Measurements from ENCODE around the gene ZNF219.

The ZNF219 gene

DNA sequence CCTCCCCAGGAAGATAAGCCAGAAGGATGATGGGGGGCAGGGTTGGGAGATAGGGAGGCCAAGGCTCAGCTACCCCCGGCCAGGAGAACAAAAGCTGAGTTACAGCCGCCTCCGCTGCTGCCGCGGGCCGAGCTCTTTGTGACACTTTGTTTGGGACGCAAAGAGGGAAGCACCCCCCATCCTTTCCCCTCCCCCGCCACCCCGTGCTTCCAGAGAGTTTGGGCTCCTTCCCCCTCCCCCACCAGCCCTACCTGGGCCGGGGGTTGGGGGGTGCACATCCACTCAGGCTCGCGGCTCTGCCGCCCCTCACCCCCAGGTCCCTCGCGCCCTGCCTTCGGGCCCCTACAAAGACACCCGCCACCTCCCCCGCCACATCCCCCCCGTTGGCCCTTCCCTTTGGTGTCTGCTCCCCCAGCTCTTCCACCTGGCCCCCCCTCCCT is 799 bp downstream of the ZNF219 start:
- Histone ChIP-seq H3K4me1 (peaks cover 47 to 78% (median 65%) of the 10 kb centered on the region in 10 experiments), H4K20me1 (peaks cover 0 to 46% (median 19%) of the 10 kb centered on the region in 11 experiments; a peak in 15 of 22 replicates), H3K27me3 (no peaks in the 10 kb centered on the region), H3K4me2 (peak overlapping the region; percentile 59 to 94 (median 76)), H3K4me3 (peak overlapping the region; percentile 33 to 57 (median 47); a peak in 19 of 20 replicates), H3K36me3 (peaks cover 0 to 9% (median 6%) of the 10 kb centered on the region in 11 experiments; a peak in 12 of 22 replicates), H3K9me3 (replicated peaks in 1 of 11) (no peaks in the 10 kb centered on the region), H3K9ac (peak overlapping the region in 9 of 11 experiments; percentile 50 to 73 (median 60); a peak in 18 of 22 replicates), H3K27ac (peak overlapping the region in 9 of 11 experiments; percentile 6 to 68 (median 52); a peak in 14 of 22 replicates)
- no peak for TF ChIP-seq Cebpa-rat (IDR thresholded peaks at IDR 0.05)

- peak overlapping the region in 9 of 11 experiments; percentile 6 to 68 (median 52); a peak in 14 of 22 replicates for H3K27ac ChIP-seq
- H3K9ac ChIP-seq: peak overlapping the region in 9 of 11 experiments; percentile 50 to 73 (median 60); a peak in 18 of 22 replicates
- H3K36me3 ChIP-seq: peaks cover 0 to 12% (median 7%) of the 10 kb centered on the region in 11 experiments; a peak in 12 of 22 replicates
Observed at GRCh38 chr14:21096978-21097635, 1.3 kb downstream of the ZNF219 start.

GRCh38 chr14:21096438-21096837 is 2.0 kb downstream of the ZNF219 start:
- Histone ChIP-seq H3K9me3 (replicated peaks in 1 of 11) (no peaks in the 10 kb centered on the region), H3K27ac (no peak overlapping the region), H3K27me3 (no peaks in the 10 kb centered on the region), H3K9ac (peak overlapping the region in 2 of 11 experiments; percentile 59 to 69; a peak in 1 of 22 replicates), H3K4me1 (peaks cover 47 to 79% (median 65%) of the 10 kb centered on the region in 10 experiments), H3K36me3 (peaks cover 0 to 19% (median 14%) of the 10 kb centered on the region in 11 experiments; a peak in 15 of 22 replicates), H3K4me2 (peak overlapping the region; percentile 20 to 94 (median 73); a peak in 16 of 22 replicates), H4K20me1 (peaks cover 0 to 56% (median 27%) of the 10 kb centered on the region in 11 experiments; a peak in 15 of 22 replicates), H3K4me3 (no peak overlapping the region)
- no peak for TF ChIP-seq Cebpa-rat (IDR thresholded peaks at IDR 0.05)

More at GRCh38 chr14:21096978-21097635, 1.3 kb downstream of the ZNF219 start:
- Histone ChIP-seq H3K27me3 (no peaks in the 10 kb centered on the region), H4K20me1 (peaks cover 0 to 50% (median 20%) of the 10 kb centered on the region in 11 experiments; a peak in 15 of 22 replicates), H3K4me1 (peaks cover 44 to 77% (median 64%) of the 10 kb centered on the region in 10 experiments), H3K4me2 (peak overlapping the region; percentile 59 to 94 (median 76)), H3K9me3 (replicated peaks in 1 of 11) (no peaks in the 10 kb centered on the region), H3K4me3 (peak overlapping the region; percentile 33 to 57 (median 47); a peak in 19 of 20 replicates)
- no peak for TF ChIP-seq Cebpa-rat (IDR thresholded peaks at IDR 0.05)

DNA sequence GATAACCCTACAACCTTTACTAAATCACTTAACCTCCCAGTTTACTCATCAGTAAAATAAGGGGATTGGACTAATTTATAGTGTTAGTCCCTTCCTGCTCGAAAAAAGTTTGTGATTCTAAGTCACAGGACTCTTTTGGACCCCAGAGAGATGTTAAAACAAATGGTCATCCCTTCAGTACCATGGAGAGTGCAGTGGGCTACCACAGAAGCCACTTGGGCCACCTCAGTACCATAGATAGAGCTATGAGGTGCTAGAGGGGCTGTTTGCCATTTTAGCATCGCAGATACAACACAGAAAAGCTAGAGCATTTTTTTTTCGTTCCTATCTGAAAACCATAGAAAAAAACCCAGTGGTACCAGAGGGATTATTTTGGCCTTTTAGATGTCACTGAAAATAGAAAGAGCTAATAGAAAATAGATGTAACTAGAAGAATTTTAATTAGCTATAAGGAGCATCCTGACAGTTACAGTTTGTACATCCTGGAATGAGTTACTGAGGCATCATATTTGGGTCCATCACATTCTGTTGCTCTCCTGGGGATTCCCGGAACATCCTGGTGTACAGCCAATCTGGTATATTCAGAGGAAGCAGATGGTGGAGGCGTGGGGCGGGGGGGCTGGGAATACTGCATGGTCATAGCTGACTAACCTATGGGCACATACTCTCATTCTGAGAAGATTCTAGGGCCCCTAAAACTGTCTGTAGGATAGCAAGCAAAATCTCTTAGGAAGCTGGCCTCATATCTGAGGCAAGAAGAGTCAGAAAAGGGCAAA is 2.8 kb downstream of the ZNF219 start:
- Histone ChIP-seq H3K4me1 (peaks cover 40 to 77% (median 66%) of the 10 kb centered on the region in 10 experiments), H3K9ac (0 out of 22 replicates have a peak overlapping the region, but pooled peaks of 2 of the 11 experiments have one; percentile 14 to 23), H3K4me2 (peak overlapping the region in 9 of 11 experiments; percentile 59 to 94 (median 76); a peak in 10 of 22 replicates), H3K4me3 (no peak overlapping the region), H3K27ac (no peak overlapping the region; a peak in 1 of 22 replicates), H4K20me1 (peaks cover 0 to 65% (median 30%) of the 10 kb centered on the region in 11 experiments; a peak in 15 of 22 replicates), H3K36me3 (peaks cover 6 to 27% (median 22%) of the 10 kb centered on the region in 11 experiments; a peak in 21 of 22 replicates), H3K9me3 (replicated peaks in 1 of 11) (no peaks in the 10 kb centered on the region), H3K27me3 (no peaks in the 10 kb centered on the region)
- no peak for TF ChIP-seq Cebpa-rat (IDR thresholded peaks at IDR 0.05)

DNA sequence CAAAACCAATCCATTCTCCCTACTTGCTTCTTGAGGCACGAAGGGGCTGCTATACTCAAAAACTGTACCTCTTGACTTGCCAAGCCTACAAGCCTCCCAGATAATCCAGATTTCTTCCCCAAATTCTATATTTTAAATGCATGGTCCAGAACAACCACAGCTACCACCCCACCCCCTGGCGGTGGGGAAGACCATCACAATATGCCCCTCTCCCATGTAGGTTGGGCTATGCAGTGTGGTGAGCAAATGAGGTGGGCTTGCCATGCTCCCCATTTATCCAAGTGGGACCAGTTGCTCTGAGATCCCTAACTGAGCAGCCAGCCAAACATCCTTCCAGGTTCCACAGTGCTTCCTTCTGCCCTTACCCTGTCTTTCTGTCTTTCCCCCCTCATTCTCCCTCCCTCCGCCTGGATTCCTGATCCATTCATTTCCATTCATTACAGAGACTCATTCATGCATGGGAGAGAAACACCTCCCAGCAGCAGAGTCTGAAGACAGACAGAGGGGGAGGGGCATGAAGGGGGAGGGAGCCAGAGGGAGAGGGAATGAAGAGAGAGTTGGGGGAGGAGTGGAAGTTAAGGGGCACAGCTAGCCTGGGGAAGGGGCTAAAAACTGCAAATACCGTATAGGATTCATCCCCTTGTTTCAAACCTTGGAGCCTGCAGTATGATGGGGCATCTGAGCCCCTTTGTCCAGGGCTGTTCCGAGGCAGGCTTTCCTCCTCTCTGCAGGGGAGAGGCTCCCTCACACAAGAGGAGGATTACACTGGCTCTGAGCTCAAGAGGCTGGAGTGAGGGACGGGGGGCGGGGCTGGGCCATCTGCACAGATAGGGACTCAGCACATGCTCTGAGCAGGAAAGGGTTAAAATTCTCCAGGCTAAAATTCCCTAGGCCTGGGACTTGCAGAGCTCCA is 4.4 kb downstream of the ZNF219 start:
- Histone ChIP-seq H3K27me3 (no peaks in the 10 kb centered on the region), H4K20me1 (peaks cover 0 to 80% (median 34%) of the 10 kb centered on the region in 11 experiments; a peak in 15 of 22 replicates), H3K4me2 (peak overlapping the region in 4 of 11 experiments; percentile 15 to 83 (median 34); a peak in 7 of 22 replicates), H3K9ac (no peak overlapping the region; a peak in 2 of 22 replicates), H3K27ac (no peak overlapping the region), H3K4me1 (peaks cover 24 to 65% (median 52%) of the 10 kb centered on the region in 10 experiments), H3K36me3 (peaks cover 8 to 41% (median 33%) of the 10 kb centered on the region in 11 experiments; a peak in 21 of 22 replicates), H3K9me3 (replicated peaks in 1 of 11) (no peaks in the 10 kb centered on the region), H3K4me3 (no peak overlapping the region)
- no peak for TF ChIP-seq Cebpa-rat (IDR thresholded peaks at IDR 0.05)

GRCh38 chr14:21093018-21093417 is 5.4 kb downstream of the ZNF219 start:
- peaks cover 24 to 72% (median 59%) of the 10 kb centered on the region in 10 experiments for H3K4me1 ChIP-seq
- H3K36me3 ChIP-seq: peaks cover 8 to 51% (median 38%) of the 10 kb centered on the region in 11 experiments; a peak in 21 of 22 replicates
- peak overlapping the region in 9 of 11 experiments; percentile 8 to 85 (median 71); a peak in 13 of 22 replicates for H3K4me2 ChIP-seq
- H3K27me3 ChIP-seq: no peaks in the 10 kb centered on the region
- H3K9me3 ChIP-seq (replicated peaks in 1 of 11): no peaks in the 10 kb centered on the region
- H3K9ac ChIP-seq: no peak overlapping the region
- H3K27ac ChIP-seq: no peak overlapping the region
- H4K20me1 ChIP-seq: peaks cover 0 to 91% (median 36%) of the 10 kb centered on the region in 11 experiments; a peak in 15 of 22 replicates
- H3K4me3 ChIP-seq: no peak overlapping the region
- no peak for TF ChIP-seq Cebpa-rat (IDR thresholded peaks at IDR 0.05)

DNA sequence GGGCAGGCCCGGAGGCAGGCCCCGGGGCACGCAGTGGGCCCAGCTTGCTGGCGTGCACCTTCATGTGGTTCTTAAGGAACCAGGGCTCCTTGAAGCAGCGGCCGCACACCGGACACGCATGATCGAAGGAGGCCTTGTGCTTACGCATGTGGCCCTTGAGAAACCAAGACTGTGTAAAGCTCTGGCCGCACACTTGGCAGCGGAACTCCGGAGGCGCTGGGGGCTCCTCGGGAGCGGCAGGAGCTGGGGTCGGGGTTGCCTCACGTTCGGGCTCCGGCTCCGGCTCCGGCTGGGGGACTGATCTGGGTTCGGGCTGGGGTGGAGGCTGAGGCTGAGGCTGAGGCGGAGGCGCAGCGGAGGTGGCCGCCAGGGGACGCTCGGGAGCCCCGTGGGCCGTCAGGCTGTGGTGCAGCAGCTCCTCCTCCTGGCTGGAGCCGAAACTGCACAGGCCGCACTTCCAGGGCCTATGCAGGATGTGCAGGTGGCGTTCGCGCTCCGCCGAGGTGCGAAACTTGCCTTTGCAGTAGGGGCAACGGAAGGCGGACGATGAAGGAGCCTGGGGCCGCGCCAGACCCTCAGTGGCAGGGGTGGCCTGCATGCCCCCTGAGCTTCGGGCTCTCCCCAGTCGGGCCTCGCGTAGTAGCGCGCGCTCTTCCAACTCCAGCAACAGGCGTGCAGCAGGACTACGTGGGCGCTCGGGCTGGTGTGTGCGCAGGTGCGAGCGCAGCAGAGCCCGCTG is 6.0 kb downstream of the ZNF219 start:
- TF ChIP-seq Cebpa-rat (IDR thresholded peaks at IDR 0.05): no peak
- Histone ChIP-seq H4K20me1 (peaks cover 0 to 96% (median 41%) of the 10 kb centered on the region in 11 experiments; a peak in 15 of 22 replicates), H3K4me2 (peak overlapping the region; percentile 55 to 86 (median 75)), H3K9me3 (replicated peaks in 1 of 11) (no peaks in the 10 kb centered on the region), H3K36me3 (peaks cover 8 to 52% (median 38%) of the 10 kb centered on the region in 11 experiments; a peak in 21 of 22 replicates), H3K4me3 (peak overlapping the region in 5 of 10 experiments; percentile 1 to 51 (median 24); a peak in 4 of 20 replicates), H3K9ac (peak overlapping the region; percentile 17 to 79 (median 64); a peak in 19 of 22 replicates), H3K27ac (peak overlapping the region in 10 of 11 experiments; percentile 18 to 84 (median 63); a peak in 18 of 22 replicates), H3K27me3 (no peaks in the 10 kb centered on the region), H3K4me1 (peaks cover 24 to 76% (median 63%) of the 10 kb centered on the region in 10 experiments)

Measured in BLaER1 treated with 17β-estradiol and CSF1 and Interleukin-3, amounts not matched to agents 10 nM and 100 nM (cell line).